Measurements from ENCODE around the gene CCDC88B. TPM values are rescaled to one million over a fixed set of nuclear protein-coding genes. Genes with fewer than 3 reads are reported as not detected.
A peak's percentile ranks its signal among the peaks of the same experiment; 100 is the strongest.

The CCDC88B gene
- polyA plus RNA-seq (ENCODE audit: insufficient read length in 4 of 4) = 1 to 10 TPM; 2.7 to 5.2 (median 3.6) TPM

DNA sequence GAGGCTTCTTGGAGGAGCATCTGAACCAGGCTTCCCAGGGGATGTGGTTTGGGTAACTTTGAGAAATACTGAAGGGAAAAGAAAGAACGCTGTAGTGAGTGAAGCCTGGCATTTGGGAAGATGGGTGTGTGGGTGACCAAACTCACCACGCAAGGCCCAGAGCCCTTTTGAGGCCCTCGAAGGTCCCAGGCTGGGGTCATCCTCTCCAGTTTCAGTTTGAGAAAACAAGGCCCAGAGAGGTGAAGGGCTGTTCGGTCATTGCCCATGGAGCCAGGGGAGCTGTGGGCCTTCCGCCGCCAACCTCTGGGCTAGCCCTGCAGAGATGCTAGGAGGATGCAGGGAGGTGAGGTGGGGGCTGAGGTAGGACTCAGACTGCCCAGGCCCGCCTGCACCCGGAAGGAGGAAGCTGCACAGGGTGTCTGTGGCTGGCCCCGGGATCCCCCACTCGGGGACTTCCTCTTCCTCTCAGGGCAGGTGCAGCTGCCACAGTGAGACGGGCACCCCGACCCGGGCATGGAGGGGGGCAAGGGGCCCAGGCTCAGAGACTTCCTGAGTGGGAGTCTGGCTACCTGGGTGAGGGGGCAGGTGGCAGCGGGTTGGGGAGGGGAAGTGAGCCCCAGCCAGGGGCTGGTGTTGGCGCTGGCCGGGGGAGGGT lies at the start of gene CCDC88B:
Gene CCDC88B, plus strand, starts transcription at position 451 of the 655 bp plus-strand sequence. Its CDS starts 63 bp downstream, at position 514.
- DNase-seq (ENCODE audit: low read depth in 4 of 4, low spot score in 3 of 4) = no peak

GRCh38 chr11:64290352-64291261 lies 49.4 kb upstream of the CCDC88B start:
- no peak for DNase-seq (ENCODE audit: low read depth in 4 of 4, low spot score in 3 of 4)

DNA sequence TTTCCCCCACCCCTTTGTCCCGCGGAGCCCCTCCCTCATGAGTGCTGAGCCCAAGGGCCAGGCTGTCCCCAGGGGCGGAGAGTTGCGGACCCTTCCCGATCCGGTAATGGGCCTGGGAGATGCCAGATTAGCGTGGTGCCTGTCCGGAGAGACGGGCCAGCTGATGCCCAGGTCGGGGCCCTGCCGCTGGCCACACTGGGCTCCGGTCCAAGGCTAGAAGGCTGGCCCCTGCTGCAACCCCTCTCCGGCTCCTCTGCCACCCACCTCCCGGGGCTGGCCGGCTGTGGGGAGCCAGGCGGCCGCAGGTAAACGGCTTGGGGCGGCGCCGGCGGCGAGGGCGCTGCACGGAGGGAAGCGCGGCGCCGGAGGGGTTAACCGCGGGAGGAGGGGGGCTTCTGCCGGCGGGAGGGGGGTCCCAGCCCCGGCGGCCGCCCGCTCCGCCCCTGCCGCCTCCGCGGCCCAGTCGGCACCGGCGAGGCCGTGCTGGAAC lies 48.7 kb upstream of the CCDC88B start, which contains the start of gene KCNK4:
Gene KCNK4, plus strand, starts transcription at position 41 of the 490 bp plus-strand sequence. CDS start 1,717 bp downstream, outside the sequence.
- no peak for DNase-seq (ENCODE audit: low read depth in 4 of 4, low spot score in 3 of 4)

GRCh38 chr11:64291752-64292459 lies 48.1 kb upstream of the CCDC88B start:
- no peak for DNase-seq (ENCODE audit: low read depth in 4 of 4, low spot score in 3 of 4)

GRCh38 chr11:64292460-64293254 lies 47.3 kb upstream of the CCDC88B start:
- no peak for DNase-seq (ENCODE audit: low read depth in 4 of 4, low spot score in 3 of 4)

DNA sequence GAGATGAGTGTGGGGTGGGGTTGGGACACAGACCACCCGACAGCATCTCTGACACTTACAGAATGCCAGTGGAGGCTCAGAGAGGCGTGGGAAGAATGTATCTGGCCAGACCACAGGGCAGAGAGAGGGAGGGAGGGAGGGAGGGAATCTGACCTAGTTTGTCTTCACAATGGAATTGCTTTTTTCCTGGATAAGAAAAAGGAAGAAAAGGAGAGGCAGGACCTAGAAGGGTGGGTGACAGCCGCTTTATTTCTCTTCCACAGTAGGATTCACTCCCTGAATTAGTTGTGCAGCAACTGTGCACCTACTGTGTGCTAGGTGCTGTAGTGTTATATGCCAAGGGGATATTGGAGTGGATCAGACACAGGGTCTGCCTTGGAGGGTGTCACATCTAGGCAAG lies 45.2 kb upstream of the CCDC88B start:
- no peak for DNase-seq (ENCODE audit: low read depth in 4 of 4, low spot score in 3 of 4)

- DNase-seq (ENCODE audit: low read depth in 4 of 4, low spot score in 3 of 4) = no peak
Observed at GRCh38 chr11:64295760-64296159, 44.2 kb upstream of the CCDC88B start.

- no peak for DNase-seq (ENCODE audit: low read depth in 4 of 4, low spot score in 3 of 4)
Observed at GRCh38 chr11:64296236-64296635, 43.8 kb upstream of the CCDC88B start.

DNA sequence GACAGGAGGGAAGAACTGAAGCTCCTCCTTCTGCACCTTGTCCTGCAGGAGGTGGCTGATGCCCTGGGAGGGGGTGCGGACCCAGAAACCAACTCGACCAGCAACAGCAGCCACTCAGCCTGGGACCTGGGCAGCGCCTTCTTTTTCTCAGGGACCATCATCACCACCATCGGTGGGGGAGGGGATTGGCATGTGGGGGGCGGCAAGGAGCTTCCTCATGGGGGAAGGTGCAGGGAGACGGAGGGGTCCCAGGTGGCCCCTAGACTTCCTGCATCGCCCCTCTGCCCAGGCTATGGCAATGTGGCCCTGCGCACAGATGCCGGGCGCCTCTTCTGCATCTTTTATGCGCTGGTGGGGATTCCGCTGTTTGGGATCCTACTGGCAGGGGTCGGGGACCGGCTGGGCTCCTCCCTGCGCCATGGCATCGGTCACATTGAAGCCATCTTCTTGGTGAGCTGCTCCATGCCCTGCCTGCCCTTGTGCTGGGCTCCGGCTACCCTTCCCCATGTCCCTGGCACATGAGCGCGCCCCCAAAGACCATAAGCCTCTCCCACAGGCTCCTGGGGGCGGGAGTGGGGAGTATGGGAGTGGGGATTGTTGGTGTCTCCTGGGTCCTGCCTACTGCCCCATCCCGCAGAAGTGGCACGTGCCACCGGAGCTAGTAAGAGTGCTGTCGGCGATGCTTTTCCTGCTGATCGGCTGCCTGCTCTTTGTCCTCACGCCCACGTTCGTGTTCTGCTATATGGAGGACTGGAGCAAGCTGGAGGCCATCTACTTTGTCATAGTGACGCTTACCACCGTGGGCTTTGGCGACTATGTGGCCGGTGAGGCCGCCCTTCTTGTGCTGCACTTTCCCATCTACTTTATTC lies 42.9 kb upstream of the CCDC88B start:
- DNase-seq (ENCODE audit: low read depth in 4 of 4, low spot score in 3 of 4) = no peak

GRCh38 chr11:64297699-64298358 lies 42.2 kb upstream of the CCDC88B start:
- no peak for DNase-seq (ENCODE audit: low read depth in 4 of 4, low spot score in 3 of 4)

DNA sequence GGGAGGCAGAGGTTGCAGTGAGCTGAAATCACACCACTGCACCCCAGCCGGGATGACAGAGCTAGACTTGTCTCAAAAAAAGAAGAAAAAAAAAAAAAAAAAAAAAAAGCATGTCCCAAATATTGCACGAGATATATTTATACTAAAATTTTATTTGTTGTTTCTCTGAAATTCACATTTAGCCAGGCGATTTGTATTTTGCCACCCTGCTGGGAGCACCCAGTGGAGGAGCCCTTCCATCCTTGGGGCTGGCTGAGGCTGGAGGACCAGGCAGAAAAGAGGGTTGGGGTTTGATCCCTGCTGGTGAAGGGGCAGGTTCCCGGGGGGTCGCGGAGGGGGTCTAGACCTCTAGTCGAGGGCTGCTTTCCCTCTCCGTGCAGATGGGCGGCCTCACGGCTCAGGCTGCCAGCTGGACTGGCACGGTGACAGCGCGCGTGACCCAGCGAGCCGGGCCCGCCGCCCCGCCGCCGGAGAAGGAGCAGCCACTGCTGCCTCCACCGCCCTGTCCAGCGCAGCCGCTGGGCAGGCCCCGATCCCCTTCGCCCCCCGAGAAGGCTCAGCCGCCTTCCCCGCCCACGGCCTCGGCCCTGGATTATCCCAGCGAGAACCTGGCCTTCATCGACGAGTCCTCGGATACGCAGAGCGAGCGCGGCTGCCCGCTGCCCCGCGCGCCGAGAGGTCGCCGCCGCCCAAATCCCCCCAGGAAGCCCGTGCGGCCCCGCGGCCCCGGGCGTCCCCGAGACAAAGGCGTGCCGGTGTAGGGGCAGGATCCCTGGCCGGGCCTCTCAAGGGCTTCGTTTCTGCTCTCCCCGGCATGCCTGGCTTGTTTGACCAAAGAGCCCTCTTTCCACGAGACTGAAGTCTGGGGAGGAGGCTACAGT lies 40.8 kb upstream of the CCDC88B start:
- no peak for DNase-seq (ENCODE audit: low read depth in 4 of 4, low spot score in 3 of 4)

- DNase-seq (ENCODE audit: low read depth in 4 of 4, low spot score in 3 of 4) = no peak
Observed at GRCh38 chr11:64299847-64300648, 40.0 kb upstream of the CCDC88B start, which contains the start of gene CATSPERZ. Gene CATSPERZ (plus strand): TSS chr11:64300358. CDS start chr11:64300411, 53 bp downstream.

DNA sequence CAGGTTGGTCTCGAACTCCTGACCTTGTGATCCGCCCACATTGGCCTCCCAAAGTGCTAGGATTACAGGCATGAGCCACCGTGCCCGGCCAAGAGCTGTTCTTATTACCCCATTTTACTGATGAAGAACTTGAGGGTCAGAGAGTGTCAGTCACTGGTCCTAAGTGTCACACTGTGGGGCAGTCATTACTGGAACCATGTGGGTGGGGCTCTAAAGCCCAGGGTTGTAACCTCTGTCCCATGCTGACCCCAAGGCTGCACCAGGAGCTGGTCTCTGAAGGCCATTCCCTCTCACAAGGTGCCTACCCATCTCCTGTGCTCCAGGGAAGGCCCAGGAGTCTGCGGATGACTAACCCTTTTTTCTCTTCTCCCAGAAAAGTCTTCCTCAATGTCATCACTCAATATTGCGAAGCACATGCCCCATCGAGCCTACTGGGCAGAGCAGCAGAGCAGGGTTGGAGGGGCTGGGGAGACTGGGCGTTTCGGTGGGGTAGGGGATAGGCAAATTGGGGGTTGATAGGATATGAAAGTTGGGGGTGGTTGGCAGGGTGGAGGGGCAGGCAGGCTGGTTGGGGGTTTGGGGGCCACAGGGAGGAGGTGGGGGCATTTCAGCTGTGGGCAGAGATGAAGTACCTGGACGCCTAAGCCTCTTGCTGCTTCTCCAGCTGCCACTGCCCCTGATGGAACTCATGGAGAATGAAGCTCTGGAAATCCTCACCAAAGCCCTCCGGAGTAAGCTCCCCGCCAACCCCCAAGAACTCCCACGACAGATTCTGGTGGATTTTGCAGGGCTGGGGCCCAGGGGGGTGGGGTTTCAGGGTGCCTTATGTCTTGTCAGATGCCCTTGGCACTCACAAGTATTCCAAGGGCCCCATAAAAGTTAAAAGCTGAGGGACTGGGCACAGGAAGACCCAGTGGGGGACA lies 36.6 kb upstream of the CCDC88B start:
- no peak for DNase-seq (ENCODE audit: low read depth in 4 of 4, low spot score in 3 of 4)

DNA sequence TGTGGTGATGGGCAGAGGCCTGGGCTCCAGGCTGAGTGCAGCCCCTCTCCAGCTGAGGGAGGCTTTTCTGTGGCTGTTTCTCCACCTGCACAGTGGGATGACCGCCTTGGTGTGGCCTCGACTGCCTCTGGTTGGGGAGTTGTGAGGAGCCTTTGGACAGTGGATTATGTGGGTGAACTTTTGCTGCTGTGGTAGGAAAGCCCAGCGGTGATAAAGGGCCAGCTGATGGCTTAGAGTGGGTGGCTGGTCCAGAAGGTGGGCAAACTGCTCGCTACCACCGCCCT lies 36.0 kb upstream of the CCDC88B start:
- no peak for DNase-seq (ENCODE audit: low read depth in 4 of 4, low spot score in 3 of 4)

DNA sequence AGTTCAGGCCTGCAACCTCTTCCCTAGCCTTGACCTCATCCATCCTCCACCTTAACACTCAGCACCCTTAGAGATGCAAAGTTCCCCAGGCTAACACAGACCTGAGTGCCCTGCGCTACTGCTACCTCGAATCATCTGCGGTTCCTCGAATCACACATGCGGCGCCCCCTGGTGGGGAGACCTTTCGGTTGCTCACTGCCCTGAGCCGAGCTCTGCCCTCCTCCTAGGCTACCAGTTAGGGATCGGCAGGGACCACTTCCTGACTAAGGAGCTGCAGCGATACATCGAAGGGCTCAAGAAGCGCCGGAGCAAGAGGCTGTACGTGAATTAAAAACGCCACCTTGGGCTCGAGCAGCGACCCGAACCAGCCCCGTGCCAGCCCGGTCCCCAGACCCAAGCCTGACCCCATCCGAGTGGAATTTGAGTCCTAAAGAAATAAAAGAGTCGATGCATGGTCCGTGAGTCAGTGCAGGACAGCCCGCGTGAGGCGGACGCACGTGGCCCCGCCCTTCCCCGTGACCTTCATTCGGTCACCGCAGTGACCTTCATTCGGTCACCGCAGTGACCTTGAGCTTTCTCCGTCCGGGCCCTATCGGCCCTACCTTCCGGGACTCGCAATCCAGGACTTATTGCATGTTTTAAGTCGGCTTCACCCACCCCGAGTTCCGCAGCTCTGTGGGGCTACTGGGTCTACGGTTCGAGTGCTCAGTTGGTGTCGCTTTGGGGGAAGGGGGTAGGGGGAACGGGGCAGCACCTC lies 35.5 kb upstream of the CCDC88B start:
- peak in 2 of 4 donors; percentile 63 to 74 for DNase-seq (ENCODE audit: low read depth in 4 of 4, low spot score in 3 of 4)
